B cell (primary cell): ENCODE data around the gene ADAMTS14.

Experiments used
- CTCF ChIP-seq: fragments of 200-600 bp; IDR thresholded peaks from one replicate; pipeline ENCODE4 v1.8.0; 2022; ENCODE audit warnings: antibody characterized with exemption, mild to moderate bottlenecking
- EZH2 ChIP-seq: IDR thresholded peaks from 2 replicates; pipeline ENCODE4 v1.6.1; 2012; ENCODE audit warnings: borderline replicate concordance, low read depth, mild to moderate bottlenecking, moderate library complexity, low read length; ENCODE audit not compliant: insufficient read depth, poor library complexity, severe bottlenecking

- TF ChIP-seq CTCF = no peak
- no peak for TF ChIP-seq EZH2
These were observed 19.3 kb downstream of the ADAMTS14 start for GRCh38 chr10:70691611-70692010.
